ENCODE data around the gene TWSG1.
A peak's percentile ranks its signal among the peaks of the same experiment; 100 is the strongest.
"Not testable (repeated sequence)": the region's sequence is repeated elsewhere in the genome, so short reads cannot be mapped to it uniquely, and the experiment has no call there.

TWSG1 gene

GRCh38 chr18:9392726-9393125 lies 58.2 kb downstream of the TWSG1 start:
- DNase-seq (ENCODE audit: low read depth) = no peak

- DNase-seq (ENCODE audit: low read depth) = no peak
These were observed 59.5 kb downstream of the TWSG1 start for GRCh38 chr18:9394046-9394445.

GRCh38 chr18:9400197-9400596 lies 65.6 kb downstream of the TWSG1 start:
- DNase-seq (ENCODE audit: low read depth) = no peak

- DNase-seq (ENCODE audit: low read depth) = no peak
These were observed 66.6 kb downstream of the TWSG1 start for GRCh38 chr18:9401176-9401575.

- DNase-seq (ENCODE audit: low read depth) = not testable (repeated sequence)
These were observed 67.9 kb downstream of the TWSG1 start for GRCh38 chr18:9402358-9403007.

- no peak for DNase-seq (ENCODE audit: low read depth)
These were observed 69.4 kb downstream of the TWSG1 start for GRCh38 chr18:9403795-9404564.

- no peak for DNase-seq (ENCODE audit: low read depth)
These were observed 70.0 kb downstream of the TWSG1 start for GRCh38 chr18:9404565-9405060.

GRCh38 chr18:9405130-9405529 lies 70.6 kb downstream of the TWSG1 start:
- no peak for DNase-seq (ENCODE audit: low read depth)

GRCh38 chr18:9405977-9406376 lies 71.4 kb downstream of the TWSG1 start:
- no peak for DNase-seq (ENCODE audit: low read depth)

GRCh38 chr18:9410515-9410914 lies 75.9 kb downstream of the TWSG1 start:
- DNase-seq (ENCODE audit: low read depth) = no peak

- peak; percentile 24 for DNase-seq (ENCODE audit: low read depth)
These were observed 79.0 kb downstream of the TWSG1 start for GRCh38 chr18:9413576-9413975.

GRCh38 chr18:9416563-9417072 lies 82.0 kb downstream of the TWSG1 start:
- DNase-seq (ENCODE audit: low read depth) = no peak

GRCh38 chr18:9417073-9417851 lies 82.7 kb downstream of the TWSG1 start:
- DNase-seq (ENCODE audit: low read depth) = no peak

GRCh38 chr18:9418047-9418690 lies 83.6 kb downstream of the TWSG1 start:
- DNase-seq (ENCODE audit: low read depth) = no peak

GRCh38 chr18:9419956-9420631 lies 85.5 kb downstream of the TWSG1 start:
- no peak for DNase-seq (ENCODE audit: low read depth)

- no peak for DNase-seq (ENCODE audit: low read depth)
These were observed 86.7 kb downstream of the TWSG1 start for GRCh38 chr18:9421096-9421900.

GRCh38 chr18:9421901-9422327 lies 87.3 kb downstream of the TWSG1 start:
- DNase-seq (ENCODE audit: low read depth) = no peak

GRCh38 chr18:9422816-9423519 lies 88.4 kb downstream of the TWSG1 start:
- no peak for DNase-seq (ENCODE audit: low read depth)

- DNase-seq (ENCODE audit: low read depth) = not testable (repeated sequence)
These were observed 89.1 kb downstream of the TWSG1 start for GRCh38 chr18:9423648-9424047.

- DNase-seq (ENCODE audit: low read depth) = not testable (repeated sequence)
These were observed 89.7 kb downstream of the TWSG1 start for GRCh38 chr18:9424235-9424634.

Measured in stromal cell of bone marrow (primary cell).